Effector CD8-positive, alpha-beta T cell (primary cell): Measurements from ENCODE around the gene SERINC5.
"Not testable (repeated sequence)": the region's sequence is repeated elsewhere in the genome, so short reads cannot be mapped to it uniquely, and the experiment has no call there.

Experiments
- DNase-seq: peaks from one replicate; lab custom pipeline; 2025; lab: John Stamatoyannopoulos, UW

SERINC5 gene

GRCh38 chr5:80094236-80094738 lies 161.6 kb downstream of the SERINC5 start:
- no peak for DNase-seq

GRCh38 chr5:80093796-80094195 lies 162.1 kb downstream of the SERINC5 start:
- DNase-seq = no peak

DNA sequence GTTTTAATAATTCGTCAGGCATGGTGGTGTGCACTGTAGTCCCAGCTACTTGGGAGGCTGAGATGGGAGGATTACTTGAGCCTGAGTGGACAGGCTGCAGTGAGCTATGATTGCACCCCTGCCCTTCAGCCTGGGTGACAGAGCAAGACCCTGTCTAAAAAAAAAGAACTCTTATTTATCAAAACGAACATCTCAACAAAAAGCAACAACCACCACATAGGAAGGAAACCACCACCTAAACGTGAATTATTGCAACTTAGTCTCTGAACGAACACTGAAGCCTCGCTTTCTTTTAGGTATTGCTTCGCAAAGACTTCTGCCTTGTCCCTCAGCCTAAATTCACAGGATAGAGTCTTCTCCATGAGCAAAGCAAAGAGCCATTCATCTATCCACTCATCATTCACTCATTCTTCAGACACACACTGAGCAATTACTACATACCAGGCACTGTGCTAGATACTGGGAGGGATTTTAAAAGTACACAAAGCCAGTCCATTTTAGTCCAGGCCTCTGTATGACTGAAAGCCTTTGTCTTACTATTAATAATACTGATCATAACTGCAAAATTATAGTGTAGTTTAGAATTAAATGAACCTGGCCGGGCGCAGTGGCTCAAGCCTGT lies 163.3 kb downstream of the SERINC5 start:
- DNase-seq = no peak

GRCh38 chr5:80091792-80092192 lies 164.1 kb downstream of the SERINC5 start:
- not testable (repeated sequence) for DNase-seq

- DNase-seq = no peak
Measured at GRCh38 chr5:80090884-80091166, 165.0 kb downstream of the SERINC5 start.

- DNase-seq = no peak
Measured at GRCh38 chr5:80083101-80083890, 172.6 kb downstream of the SERINC5 start.

GRCh38 chr5:80082731-80083100 lies 173.1 kb downstream of the SERINC5 start:
- DNase-seq = peak; percentile 32

DNA sequence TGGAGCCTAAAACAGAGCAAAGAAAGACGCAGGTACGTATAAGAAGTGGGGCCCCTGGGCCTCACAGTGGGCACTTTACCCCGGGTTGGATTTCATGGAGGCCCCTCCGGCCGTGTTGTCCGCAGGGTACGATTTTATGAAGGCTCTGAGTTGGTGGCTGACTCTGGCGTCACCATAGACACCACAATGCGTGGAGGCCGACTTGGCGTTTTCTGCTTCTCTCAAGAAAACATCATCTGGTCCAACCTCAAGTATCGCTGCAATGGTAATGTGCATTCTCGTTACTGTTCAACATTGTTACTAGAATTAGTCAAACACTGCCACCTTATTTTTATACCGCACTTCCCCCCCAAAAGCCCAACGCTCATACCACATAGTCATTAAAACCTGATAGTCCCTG lies 173.6 kb downstream of the SERINC5 start:
- DNase-seq = no peak

GRCh38 chr5:80078921-80079320 lies 176.9 kb downstream of the SERINC5 start:
- DNase-seq = no peak

GRCh38 chr5:80077051-80077714 lies 178.7 kb downstream of the SERINC5 start:
- no peak for DNase-seq

DNA sequence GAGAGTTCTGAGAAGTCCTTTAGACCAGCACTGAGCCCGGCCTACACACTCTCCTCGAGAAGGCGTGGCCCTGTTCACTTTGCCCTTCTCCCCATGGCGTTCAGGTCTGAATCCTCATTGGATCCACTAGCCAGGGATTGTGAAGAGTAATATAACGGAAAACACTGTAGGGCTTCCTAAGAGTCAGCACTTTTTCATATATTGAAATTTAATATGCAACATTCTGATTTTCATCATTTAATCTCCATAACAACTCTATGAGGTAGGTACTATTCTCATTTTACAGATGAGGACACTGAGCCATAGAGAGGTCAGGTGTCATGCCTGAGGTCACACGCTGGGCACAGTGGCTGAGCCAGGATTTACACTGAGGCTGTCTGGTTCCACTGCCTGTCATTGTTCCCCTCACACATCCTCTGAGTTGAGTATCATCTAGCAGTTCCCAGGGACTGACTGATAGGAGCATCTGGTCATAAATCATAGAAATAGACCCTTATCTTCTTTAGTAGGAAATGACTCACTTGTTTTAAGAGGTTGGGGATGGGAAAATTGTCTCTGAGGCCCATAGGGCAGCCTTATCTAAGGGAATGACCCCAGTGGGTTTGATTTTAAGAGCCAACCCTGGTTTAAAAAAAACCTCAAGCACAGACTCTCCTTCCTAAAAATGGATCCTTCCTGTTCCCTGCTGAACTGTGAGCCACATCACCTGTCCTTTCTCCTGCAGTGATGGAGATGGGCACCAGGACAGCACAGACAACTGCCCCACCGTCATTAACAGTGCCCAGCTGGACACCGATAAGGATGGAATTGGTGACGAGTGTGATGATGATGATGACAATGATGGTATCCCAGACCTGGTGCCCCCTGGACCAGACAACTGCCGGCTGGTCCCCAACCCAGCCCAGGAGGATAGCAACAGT lies 179.5 kb downstream of the SERINC5 start:
- DNase-seq = no peak

DNA sequence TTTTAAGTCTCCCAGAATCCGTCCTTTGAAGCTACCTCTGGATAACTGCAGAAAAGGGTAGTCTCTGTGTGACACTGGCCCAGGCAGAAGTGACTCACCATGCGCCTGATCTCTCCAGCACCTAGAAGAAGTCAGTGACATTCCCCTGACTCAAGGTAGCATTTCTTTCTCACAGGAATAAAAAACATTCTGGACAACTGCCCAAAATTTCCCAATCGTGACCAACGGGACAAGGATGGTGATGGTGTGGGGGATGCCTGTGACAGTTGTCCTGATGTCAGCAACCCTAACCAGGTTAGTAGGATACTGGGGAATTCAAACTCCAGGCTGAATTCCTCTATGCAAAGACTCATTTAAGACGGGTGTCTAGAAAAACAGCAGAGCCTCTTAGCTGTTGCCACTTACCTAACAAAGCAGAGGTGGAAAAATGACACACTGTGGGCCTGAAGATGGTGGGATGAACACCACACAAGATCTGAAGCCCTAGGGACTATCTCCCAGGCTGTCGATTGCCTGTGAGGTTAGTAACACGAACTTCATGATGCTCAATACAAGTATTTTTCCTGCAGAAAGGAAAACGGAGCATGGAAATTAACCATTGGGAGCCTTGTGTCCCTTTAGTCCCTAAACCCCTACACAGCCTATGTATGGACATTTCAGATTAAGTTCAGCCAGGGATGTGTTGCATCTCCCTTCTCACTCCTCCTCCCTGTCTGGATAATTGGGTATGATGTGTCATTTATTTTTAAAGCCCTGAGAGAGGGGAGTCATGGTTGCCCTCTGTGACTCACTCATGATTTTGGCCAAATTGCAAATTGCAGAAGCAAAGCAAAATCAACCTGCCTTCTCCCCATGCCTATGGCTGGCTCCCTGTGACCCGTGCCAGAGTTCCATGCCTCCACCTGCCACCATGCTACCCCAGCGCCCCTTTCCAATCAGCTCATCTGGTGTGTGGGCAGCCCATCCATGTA lies 183.5 kb downstream of the SERINC5 start:
- DNase-seq = no peak

GRCh38 chr5:80071510-80072021 lies 184.3 kb downstream of the SERINC5 start:
- no peak for DNase-seq

GRCh38 chr5:80070338-80071056 lies 185.4 kb downstream of the SERINC5 start:
- DNase-seq = no peak

GRCh38 chr5:80069918-80070318 lies 185.9 kb downstream of the SERINC5 start:
- no peak for DNase-seq

DNA sequence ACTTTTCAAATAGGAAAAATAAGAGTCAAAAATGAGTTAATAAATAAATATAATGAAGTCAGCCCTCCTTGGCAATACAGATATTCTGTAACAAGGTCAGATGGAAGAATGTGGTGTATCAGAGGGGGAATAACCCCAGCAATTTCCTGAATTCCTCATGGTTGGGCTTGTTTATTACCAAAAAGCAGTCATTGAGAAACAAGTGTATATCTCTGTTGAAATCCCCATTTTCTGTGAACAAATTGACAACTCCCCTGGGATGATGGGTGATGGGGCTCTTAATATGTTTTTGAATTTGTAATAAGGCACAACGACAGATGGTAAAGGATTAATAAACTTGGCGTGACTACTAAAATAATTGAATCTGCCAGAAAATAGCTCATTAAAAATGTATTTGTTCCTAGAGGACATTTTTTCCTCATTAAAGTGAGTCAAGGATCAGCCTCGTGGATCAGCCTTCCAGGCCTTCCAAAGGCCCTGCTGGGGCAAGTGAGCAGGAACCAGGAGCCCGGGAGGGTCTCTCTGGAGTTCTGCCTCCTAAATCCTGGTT lies 186.5 kb downstream of the SERINC5 start:
- no peak for DNase-seq

- no peak for DNase-seq
Measured at GRCh38 chr5:80068775-80069174, 187.1 kb downstream of the SERINC5 start.

- DNase-seq = no peak
Measured at GRCh38 chr5:80068246-80068636, 187.6 kb downstream of the SERINC5 start.

- DNase-seq = no peak
Measured at GRCh38 chr5:80067531-80068245, 188.2 kb downstream of the SERINC5 start.
